GM23338 (cell line): ENCODE measurements around the gene GAR1. TPM values are rescaled to one million over a fixed set of nuclear protein-coding genes. Genes with fewer than 3 reads are reported as not detected.

Source experiments
- ATAC-seq: fragments of 200-7000 bp; cut with Tn5 transposase; 3 replicates; pipeline ENCODE4 v1.9.1; 2020
- DNase-seq: peaks from one replicate; pipeline ENCODE4 v3.0.0-alpha.2; 2015; ENCODE audit warnings: low spot score
- H2AFZ ChIP-seq: fragments of 200-600 bp; sonication (generic); 2 replicates; pipeline ENCODE4 v1.8.0; 2016; ENCODE audit warnings: antibody characterized with exemption, mild to moderate bottlenecking, moderate library complexity
- H3F3A ChIP-seq: fragments of 200-600 bp; sonication (generic); replicated peaks from 2 replicates; pipeline ENCODE4 v1.8.0; 2017; ENCODE audit warnings: antibody characterized with exemption, mixed run types, low read depth
- H3K27ac ChIP-seq: fragments of 200-600 bp; sonication (generic); 2 replicates; pipeline ENCODE4 v1.6.1; 2016; ENCODE audit warnings: low read depth
- H3K27me3 ChIP-seq: fragments of 200-600 bp; sonication (generic); 2 replicates; pipeline ENCODE4 v1.8.0; 2016; ENCODE audit warnings: mild to moderate bottlenecking, mixed run types, moderate library complexity; ENCODE audit not compliant: insufficient read depth
- H3K36me3 ChIP-seq: fragments of 200-600 bp; sonication (generic); 2 replicates; pipeline ENCODE4 v1.8.0; 2016; ENCODE audit warnings: mild to moderate bottlenecking; ENCODE audit not compliant: insufficient read depth
- H3K4me1 ChIP-seq: fragments of 200-600 bp; sonication (generic); 2 replicates; pipeline ENCODE4 v1.8.0; 2016; ENCODE audit warnings: mild to moderate bottlenecking, moderate library complexity; ENCODE audit not compliant: insufficient read depth
- H3K4me2 ChIP-seq: fragments of 200-600 bp; sonication (generic); 2 replicates; pipeline ENCODE4 v1.7.1; 2017; ENCODE audit warnings: mixed run types
- H3K4me3 ChIP-seq: fragments of 200-600 bp; sonication (generic); 2 replicates; pipeline ENCODE4 v1.6.1; 2016; ENCODE audit warnings: mixed run types
- H3K79me2 ChIP-seq: fragments of 200-600 bp; sonication (generic); replicated peaks from 2 replicates; pipeline ENCODE4 v1.8.0; 2017; ENCODE audit warnings: mild to moderate bottlenecking; ENCODE audit not compliant: insufficient read depth
- H3K9me2 ChIP-seq: fragments of 200-600 bp; sonication (generic); 2 replicates; pipeline ENCODE4 v1.8.0; 2017; ENCODE audit not compliant: insufficient read depth
- H4K20me1 ChIP-seq: fragments of 200-600 bp; sonication (generic); replicated peaks from 2 replicates; pipeline ENCODE4 v1.8.0; 2017; ENCODE audit warnings: mild to moderate bottlenecking; ENCODE audit not compliant: insufficient read depth
- H3K27ac Mint-ChIP-seq: 2 replicates; pipeline ENCODE4 v1.8.0; 2020; ENCODE audit warnings: inconsistent platforms, mild to moderate bottlenecking, moderate library complexity, mixed read lengths
- H3K27me3 Mint-ChIP-seq: 3 replicates; pipeline ENCODE4 v1.8.0; 2022; ENCODE audit warnings: low read depth, mild to moderate bottlenecking, moderate library complexity, mixed read lengths, inconsistent platforms; ENCODE audit not compliant: insufficient read depth, poor library complexity
- H3K36me3 Mint-ChIP-seq: 3 replicates; pipeline ENCODE4 v1.8.0; 2021; ENCODE audit warnings: low read depth, mild to moderate bottlenecking, inconsistent platforms, moderate library complexity, mixed read lengths
- H3K4me1 Mint-ChIP-seq: 3 replicates; pipeline ENCODE4 v1.8.0; 2020; ENCODE audit warnings: mild to moderate bottlenecking, inconsistent platforms, mixed read lengths
- H3K4me3 Mint-ChIP-seq: 3 replicates; pipeline ENCODE4 v1.8.0; 2021; ENCODE audit warnings: moderate library complexity, mild to moderate bottlenecking, inconsistent platforms, mixed read lengths
- H3K9me3 Mint-ChIP-seq: 3 replicates; pipeline ENCODE4 v1.8.0; 2020; ENCODE audit warnings: moderate library complexity, mild to moderate bottlenecking, inconsistent platforms, mixed read lengths
- CREB1 ChIP-seq: fragments of 250-450 bp; sonication (Bioruptor Pico); IDR thresholded peaks from 2 replicates; pipeline ENCODE4 v1.5.0; 2020; ENCODE audit warnings: low read depth, mild to moderate bottlenecking, moderate library complexity
- EZH2 ChIP-seq: fragments of 200-600 bp; sonication (generic); IDR thresholded peaks from one replicate; pipeline ENCODE4 v1.8.0; 2017; ENCODE audit warnings: antibody characterized with exemption, mild to moderate bottlenecking, low read depth; ENCODE audit not compliant: unreplicated experiment
- EZH2phosphoT487 ChIP-seq: fragments of 200-600 bp; sonication (generic); IDR thresholded peaks from one replicate; pipeline ENCODE4 v1.8.1; 2018; ENCODE audit warnings: antibody characterized with exemption; ENCODE audit not compliant: unreplicated experiment
- NANOG ChIP-seq: IDR thresholded peaks from 2 replicates; pipeline ENCODE4 v1.6.1; 2016; ENCODE audit warnings: antibody characterized with exemption, borderline replicate concordance
- REST ChIP-seq: IDR thresholded peaks from one replicate; pipeline ENCODE4 v1.6.1; 2018; ENCODE audit warnings: antibody characterized with exemption; ENCODE audit not compliant: unreplicated experiment
- STAT1 ChIP-seq: IDR thresholded peaks from one replicate; pipeline ENCODE4 v1.6.1; 2016; ENCODE audit warnings: antibody characterized with exemption; ENCODE audit not compliant: unreplicated experiment
- ZNF331 ChIP-seq: fragments of 250-450 bp; sonication (Bioruptor Pico); IDR thresholded peaks from 2 replicates; pipeline ENCODE4 v1.5.0; 2020; ENCODE audit warnings: low read depth, mild to moderate bottlenecking, moderate library complexity
- polyA plus RNA-seq: library from polyadenylated mRNA; unstranded; fragments of >200 nt; fragmentation: Nextera tagmentation; extraction: Ambion mirVana; gene quantifications from 2 replicates; pipeline ENCODE4 v1.2.1, GENCODE V29; 2016
- total RNA-seq: library from RNA; depleted of rRNA; stranded (reverse); fragments of >200 nt; shearing (Covaris generic); gene quantifications from 2 replicates; pipeline ENCODE4 v1.2.3, GENCODE V29; 2014
- TF ChIP-seq, protein P1 (sequence below): IDR thresholded peaks from 2 replicates; pipeline ENCODE4 v1.6.1; 2016; ENCODE audit warnings: antibody characterized with exemption

Gene GAR1
- total and polyA plus RNA-seq, 2 experiments from 2014 or later, result 13.8 to 98.7 TPM

DNA sequence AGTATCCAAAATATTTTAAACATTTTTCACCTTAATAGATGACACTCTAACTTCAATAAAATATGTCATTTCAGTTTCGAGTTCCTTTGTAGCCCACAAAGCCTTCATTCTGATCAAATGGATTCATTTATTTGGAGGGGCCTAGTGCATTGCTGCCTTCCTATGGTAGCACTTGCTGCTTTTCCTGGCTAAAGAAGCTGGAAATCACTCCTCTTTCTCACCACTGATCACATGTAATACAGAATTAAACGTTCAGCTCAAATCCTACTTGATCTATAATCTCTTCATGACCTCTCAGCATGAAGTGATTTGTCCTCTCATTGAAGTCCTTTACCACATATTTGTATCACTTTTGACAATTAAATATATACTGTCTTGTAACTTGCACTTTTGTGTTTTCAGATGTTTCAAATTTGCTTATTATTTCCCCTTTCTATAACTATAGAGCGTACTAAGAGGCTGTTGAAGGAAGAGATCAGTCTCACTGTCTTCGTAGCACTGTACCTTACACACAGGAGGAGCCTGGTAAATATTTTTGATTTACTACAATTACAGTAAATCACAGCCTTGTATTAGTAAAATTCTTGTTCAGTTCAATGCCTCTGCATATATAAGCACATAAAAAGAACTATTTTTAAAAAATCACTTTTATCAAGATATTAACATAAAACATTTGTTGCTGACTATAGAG lies 14.3 kb upstream of the GAR1 start:
- Histone ChIP-seq H4K20me1 (no peaks in the 10 kb centered on the region), H3K4me3 (no peak overlapping the region), H3K4me2 (no peak overlapping the region), H3K4me1 (no peaks in the 10 kb centered on the region), H3F3A (no peaks in the 10 kb centered on the region), H3K9me2 (no peaks in the 10 kb centered on the region), H3K27me3 (no peaks in the 10 kb centered on the region), H3K79me2 (no peaks in the 10 kb centered on the region), H3K27ac (no peak overlapping the region), H2AFZ (no peak overlapping the region), H3K36me3 (no peaks in the 10 kb centered on the region)
- ATAC-seq, result no peak
- H3K36me3 Mint-ChIP-seq, result no peaks in the 10 kb centered on the region
- no peak overlapping the region for H3K4me3 Mint-ChIP-seq
- H3K27ac Mint-ChIP-seq, result no peak overlapping the region
- peaks cover 5% of the 10 kb centered on the region; the same call in 2 of the 3 replicates for H3K9me3 Mint-ChIP-seq
- H3K4me1 Mint-ChIP-seq, result no peaks in the 10 kb centered on the region
- no peak for TF ChIP-seq REST
- no peak for TF ChIP-seq STAT1
- no peak for TF ChIP-seq EZH2
- TF ChIP-seq NANOG, result no peak
- DNase-seq, result no peak
- peaks cover 5% of the 10 kb centered on the region for H3K27me3 Mint-ChIP-seq

DNA sequence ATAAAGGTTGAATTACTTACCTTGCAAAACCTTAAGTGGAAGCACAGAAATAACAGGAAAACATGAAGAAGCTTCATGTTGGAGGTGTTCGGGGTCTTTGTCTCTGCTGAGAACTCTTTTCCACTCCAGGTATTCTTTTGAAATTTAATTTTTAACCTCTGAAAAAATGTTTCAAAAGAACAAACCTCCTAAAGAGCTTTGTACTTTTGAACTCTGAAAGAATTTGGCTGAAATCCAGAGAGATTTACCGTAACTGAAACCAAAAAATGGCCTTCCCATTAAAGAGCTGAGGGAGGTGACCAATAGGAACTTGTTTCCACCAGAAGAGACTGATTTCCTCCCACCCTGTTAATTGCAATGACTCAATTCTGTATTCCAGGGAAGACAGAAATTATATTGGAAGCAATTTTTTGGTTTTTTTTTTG lies 13.7 kb upstream of the GAR1 start, which contains the start of gene CFI:
Gene CFI (minus strand): TSS at position 105 of the 425 bp plus-strand sequence. CDS start 28 bp downstream, at position 77.
- H3K4me3 ChIP-seq, result no peak within 1 kb of the TSS
- DNase-seq, result no peak
- no peak within 1 kb of the TSS for H3K27ac Mint-ChIP-seq
- H3K27ac ChIP-seq, result no peak within 1 kb of the TSS
- H3K4me1 ChIP-seq, result no peaks in the 10 kb centered on the region
- H3K4me1 Mint-ChIP-seq, result no peaks in the 10 kb centered on the region
- H3K9me2 ChIP-seq, result no peaks in the 10 kb centered on the region
- H3K4me2 ChIP-seq, result no peak within 1 kb of the TSS
- H3K27me3 ChIP-seq, result no peaks in the 10 kb centered on the region
- 0 out of 2 replicates have a peak within 1 kb of the TSS, but pooled peaks have one; percentile 7 for H2AFZ ChIP-seq
- H3K36me3 ChIP-seq, result no peaks in the 10 kb centered on the region
- H3K9me3 Mint-ChIP-seq, result no peaks in the 10 kb centered on the region
- H3K79me2 ChIP-seq, result no peaks in the 10 kb centered on the region
- no peaks in the 10 kb centered on the region for H3K36me3 Mint-ChIP-seq
- peaks cover 3% of the 10 kb centered on the region for H3K27me3 Mint-ChIP-seq
- no peak for ATAC-seq
- H3F3A ChIP-seq, result no peaks in the 10 kb centered on the region
- H3K4me3 Mint-ChIP-seq, result no peak within 1 kb of the TSS
- no peaks in the 10 kb centered on the region for H4K20me1 ChIP-seq
- TF ChIP-seq ZNF331 (CRISPR knock-in tag), result no peak
- TF ChIP-seq EZH2, result no peak
- no peak for TF ChIP-seq STAT1
- TF ChIP-seq, protein P1, sequence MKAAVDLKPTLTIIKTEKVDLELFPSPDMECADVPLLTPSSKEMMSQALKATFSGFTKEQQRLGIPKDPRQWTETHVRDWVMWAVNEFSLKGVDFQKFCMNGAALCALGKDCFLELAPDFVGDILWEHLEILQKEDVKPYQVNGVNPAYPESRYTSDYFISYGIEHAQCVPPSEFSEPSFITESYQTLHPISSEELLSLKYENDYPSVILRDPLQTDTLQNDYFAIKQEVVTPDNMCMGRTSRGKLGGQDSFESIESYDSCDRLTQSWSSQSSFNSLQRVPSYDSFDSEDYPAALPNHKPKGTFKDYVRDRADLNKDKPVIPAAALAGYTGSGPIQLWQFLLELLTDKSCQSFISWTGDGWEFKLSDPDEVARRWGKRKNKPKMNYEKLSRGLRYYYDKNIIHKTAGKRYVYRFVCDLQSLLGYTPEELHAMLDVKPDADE, result no peak
- TF ChIP-seq REST, result no peak
- no peak for TF ChIP-seq CREB1 (CRISPR knock-in tag)
- no peak for TF ChIP-seq EZH2phosphoT487
- TF ChIP-seq NANOG, result no peak
